ENCODE results near the gene LYST.

DNA sequence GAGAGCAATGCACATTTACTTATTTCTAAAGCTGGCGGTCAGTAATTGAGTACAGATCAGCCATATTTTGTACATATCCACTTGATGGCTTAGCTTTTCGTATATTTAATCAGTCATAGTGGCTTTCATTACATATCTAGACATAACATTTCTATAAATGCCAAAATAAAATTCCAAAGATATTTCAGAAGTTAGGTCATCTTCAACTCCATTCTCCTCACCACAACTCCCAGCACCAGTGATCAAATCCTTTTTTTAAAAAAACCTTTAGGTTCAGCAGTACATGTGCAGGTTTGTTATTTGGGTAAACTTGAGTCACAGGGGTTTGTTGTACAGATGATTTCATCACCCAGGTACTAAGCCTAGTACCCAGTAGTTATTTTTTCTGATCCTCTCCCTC lies 163.2 kb downstream of the LYST start:
- TF ChIP-seq, protein P1, sequence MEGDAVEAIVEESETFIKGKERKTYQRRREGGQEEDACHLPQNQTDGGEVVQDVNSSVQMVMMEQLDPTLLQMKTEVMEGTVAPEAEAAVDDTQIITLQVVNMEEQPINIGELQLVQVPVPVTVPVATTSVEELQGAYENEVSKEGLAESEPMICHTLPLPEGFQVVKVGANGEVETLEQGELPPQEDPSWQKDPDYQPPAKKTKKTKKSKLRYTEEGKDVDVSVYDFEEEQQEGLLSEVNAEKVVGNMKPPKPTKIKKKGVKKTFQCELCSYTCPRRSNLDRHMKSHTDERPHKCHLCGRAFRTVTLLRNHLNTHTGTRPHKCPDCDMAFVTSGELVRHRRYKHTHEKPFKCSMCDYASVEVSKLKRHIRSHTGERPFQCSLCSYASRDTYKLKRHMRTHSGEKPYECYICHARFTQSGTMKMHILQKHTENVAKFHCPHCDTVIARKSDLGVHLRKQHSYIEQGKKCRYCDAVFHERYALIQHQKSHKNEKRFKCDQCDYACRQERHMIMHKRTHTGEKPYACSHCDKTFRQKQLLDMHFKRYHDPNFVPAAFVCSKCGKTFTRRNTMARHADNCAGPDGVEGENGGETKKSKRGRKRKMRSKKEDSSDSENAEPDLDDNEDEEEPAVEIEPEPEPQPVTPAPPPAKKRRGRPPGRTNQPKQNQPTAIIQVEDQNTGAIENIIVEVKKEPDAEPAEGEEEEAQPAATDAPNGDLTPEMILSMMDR (IDR thresholded peaks at IDR 0.05) = no peak
- TF ChIP-seq POLR2A (IDR thresholded peaks at IDR 0.05) = no peak
- TF ChIP-seq POLR2AphosphoS5 (IDR thresholded peaks at IDR 0.05; ENCODE audit: insufficient read depth in 1 of 2, low read depth in 1 of 2) = no peak
